ENCODE results near the gene DPPA4.
"Not testable (repeated sequence)": the region's sequence is repeated elsewhere in the genome, so short reads cannot be mapped to it uniquely, and the experiment has no call there.

DPPA4 gene, protein sequence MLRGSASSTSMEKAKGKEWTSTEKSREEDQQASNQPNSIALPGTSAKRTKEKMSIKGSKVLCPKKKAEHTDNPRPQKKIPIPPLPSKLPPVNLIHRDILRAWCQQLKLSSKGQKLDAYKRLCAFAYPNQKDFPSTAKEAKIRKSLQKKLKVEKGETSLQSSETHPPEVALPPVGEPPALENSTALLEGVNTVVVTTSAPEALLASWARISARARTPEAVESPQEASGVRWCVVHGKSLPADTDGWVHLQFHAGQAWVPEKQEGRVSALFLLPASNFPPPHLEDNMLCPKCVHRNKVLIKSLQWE

DNA sequence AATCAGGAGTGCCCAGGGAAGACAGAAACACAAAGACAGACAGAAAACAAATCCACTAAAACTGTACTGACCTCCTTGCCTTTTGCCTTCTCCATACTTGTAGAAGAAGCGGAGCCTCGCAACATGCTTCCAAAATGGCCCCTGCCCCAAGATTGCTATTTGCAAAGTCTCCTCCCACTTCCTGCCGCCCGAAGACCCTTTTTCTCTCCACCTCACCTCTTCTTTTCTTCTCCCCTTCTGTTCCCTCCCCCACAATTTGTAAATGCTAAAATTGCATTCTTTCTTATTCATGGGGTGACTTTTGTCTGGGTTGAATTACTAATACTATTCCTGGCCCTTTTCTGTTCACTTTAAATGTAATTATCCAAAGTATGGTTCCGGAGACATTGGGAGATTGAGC lies at the start of gene DPPA4:
Gene DPPA4, minus strand, starts transcription at position 154 of the 400 bp plus-strand sequence. Its CDS starts 29 bp downstream, at position 125.
- DNase-seq (ENCODE audit: low spot score), result no peak

DNA sequence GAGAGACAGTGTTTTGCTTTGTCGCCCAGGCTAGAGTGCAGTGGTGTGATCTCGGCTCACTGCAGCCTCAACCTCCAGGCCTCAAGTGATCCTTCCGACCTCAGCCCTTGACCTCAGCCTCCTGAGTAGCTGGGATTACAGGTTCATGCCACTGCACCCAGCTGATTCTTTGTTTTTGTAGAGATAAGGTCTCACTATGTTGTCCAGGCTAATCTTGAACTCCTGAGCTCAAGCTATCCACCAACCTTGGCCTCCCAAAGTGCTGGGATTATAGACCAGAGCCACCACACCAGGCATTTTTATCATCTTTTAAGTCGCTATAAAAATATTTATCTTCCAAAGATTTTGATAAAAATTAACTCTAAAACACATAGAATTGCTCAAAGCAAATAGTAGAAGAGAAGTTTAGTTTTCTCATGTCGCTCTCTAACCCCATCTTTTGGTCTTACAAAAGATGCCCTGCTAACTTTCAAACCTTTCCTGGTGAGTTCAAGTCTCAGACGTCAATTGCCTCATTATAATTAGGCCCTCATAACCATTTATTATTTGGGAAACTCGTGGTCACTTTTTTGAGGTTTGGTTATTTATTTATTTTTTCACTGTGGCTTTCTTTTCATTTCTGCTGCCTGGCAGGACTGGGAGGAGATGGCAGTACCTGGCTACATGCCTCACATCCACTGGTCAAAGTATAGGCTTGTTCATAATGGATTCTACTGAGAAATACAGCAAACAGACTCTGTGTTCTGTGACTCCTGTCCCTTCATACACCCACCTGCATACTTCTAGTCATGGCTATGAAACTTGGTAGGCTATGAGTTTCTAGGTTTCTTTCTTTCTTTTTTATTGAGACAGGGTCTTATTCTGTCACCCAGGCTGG lies 48.3 kb upstream of the DPPA4 start:
- DNase-seq (ENCODE audit: low spot score), result no peak

DNA sequence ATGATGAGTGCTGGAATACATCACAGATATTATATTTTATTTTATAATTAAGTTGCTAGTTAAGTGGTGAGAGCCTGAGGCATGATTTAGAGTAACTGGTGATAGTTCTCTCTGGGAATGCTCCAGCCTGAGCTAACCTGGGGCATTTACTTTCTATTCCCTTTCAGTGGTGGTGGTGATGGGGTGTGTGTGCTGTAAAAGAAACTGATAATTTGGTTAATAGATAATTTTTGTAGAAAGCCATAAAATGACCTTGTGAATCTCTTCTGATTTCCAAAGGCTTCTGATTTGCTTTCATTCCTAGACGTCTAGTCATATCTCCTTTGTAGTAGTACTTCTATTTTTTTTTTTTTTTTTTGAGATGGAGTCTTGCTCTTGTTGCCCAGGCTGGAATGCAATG lies 46.8 kb upstream of the DPPA4 start:
- DNase-seq (ENCODE audit: low spot score), result no peak

DNA sequence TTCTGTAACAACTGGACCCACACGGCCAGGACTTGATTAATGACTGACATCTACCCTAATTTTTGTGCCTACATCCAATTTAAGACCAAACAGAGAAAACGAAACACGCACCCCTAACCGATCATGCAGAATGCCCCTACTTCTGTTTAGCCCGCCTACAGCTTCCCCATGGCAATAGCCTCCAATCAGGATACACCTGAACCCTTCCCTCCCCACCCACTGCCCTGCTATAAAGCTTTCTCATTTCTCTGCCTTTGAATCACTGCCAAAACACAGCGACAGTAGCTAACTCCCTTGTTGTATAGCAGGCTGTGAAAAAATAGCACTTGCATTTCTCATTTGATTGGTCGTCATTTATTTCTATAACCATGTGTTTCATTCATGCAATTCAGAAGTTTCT lies 45.2 kb upstream of the DPPA4 start:
- DNase-seq (ENCODE audit: low spot score), result no peak

DNA sequence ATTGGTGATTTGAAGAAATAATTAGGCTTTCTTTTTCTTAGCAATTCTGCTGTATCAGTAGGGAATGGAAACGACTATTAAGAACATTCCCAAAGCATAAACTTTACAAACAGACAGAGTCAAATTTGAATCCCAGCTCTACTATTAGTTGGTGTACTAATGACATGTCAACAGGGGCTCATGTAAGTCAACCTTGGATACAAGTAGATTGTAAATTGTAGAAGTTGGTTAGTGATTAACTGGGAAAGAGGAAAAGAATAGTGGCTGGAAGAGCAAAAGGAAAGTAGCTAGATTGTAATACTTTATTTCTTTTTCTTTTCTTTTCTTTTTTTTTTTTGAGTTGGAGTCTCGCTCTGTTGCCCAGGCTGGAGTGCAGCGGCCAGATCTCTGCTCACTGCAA lies 38.6 kb upstream of the DPPA4 start:
- DNase-seq (ENCODE audit: low spot score), result no peak

DNA sequence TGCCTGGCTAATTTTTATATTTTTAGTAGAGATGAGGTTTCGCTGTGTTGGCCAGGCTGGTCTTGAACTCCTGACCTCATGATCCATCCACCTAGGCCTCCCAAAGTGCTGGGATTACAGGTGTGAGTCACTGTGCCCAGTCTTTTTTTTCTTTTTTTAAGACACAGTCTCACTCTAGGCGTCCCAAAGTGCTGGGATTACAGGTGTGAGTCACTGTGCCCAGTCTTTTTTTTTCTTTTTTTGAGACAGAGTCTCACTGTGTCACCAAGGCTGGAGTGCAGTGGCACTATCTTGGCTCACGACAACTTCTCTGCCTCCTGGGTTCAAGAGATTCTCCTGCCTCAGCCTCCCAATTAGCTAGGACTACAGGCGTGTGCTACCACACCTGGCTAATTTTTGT lies 37.1 kb upstream of the DPPA4 start:
- not testable (repeated sequence) for DNase-seq (ENCODE audit: low spot score)

DNA sequence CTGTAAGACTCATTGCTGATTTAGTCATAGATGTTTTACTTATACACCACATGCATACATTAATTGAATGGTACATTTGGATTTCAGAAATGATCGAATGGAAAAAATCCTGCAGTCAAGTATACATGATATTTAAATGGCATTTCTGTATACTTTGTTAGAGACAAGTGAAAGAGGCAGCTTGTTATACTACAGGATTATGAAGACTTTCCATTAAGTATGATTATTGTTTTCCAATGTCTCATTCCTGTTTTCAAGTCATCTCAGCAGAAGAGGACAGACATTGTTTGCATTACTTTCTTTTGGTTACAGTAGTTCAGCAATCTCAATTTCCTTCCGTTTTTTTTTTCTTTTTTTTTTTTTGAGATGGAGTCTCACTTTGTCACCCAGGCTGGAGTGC lies 36.6 kb upstream of the DPPA4 start:
- DNase-seq (ENCODE audit: low spot score), result no peak

DNA sequence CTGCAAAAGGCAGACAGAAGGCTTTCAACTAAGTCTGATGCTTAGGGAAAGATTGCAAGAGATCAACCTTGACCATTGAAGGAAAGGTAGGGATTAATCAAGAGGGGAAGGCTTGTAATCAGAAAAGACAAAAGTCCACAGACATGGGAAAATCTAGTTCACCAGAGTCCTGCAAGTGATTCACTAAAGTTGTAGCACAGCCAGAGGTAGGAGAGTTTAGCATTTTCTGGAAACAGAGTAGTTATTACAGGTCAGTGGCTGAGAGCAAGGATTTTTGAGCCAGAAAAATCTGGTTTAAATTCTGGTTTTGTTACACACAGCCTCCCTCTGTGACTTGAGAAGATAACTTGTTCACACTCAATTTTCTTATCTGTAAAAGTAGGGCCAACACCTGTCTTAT lies 35.3 kb upstream of the DPPA4 start:
- DNase-seq (ENCODE audit: low spot score), result no peak

DNA sequence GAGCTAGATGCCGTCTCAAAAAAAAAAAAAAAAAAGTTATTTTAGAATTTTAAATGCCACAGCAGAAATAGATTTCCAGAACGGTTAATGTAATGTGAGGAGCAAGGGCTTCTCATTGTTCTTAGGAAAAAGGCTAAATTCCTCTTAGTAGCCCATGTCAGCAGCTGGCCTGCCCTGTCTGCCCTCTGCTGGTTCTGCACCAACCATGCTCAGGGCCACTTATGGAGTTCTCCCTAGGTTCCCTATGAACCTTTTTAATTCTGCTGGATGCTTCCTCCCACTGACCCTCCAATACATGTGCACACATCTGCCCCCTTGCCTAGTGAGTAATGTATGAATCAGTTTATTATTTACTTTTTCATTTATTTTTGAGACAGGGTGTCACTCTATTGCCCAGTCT lies 32.2 kb upstream of the DPPA4 start:
- no peak for DNase-seq (ENCODE audit: low spot score)

DNA sequence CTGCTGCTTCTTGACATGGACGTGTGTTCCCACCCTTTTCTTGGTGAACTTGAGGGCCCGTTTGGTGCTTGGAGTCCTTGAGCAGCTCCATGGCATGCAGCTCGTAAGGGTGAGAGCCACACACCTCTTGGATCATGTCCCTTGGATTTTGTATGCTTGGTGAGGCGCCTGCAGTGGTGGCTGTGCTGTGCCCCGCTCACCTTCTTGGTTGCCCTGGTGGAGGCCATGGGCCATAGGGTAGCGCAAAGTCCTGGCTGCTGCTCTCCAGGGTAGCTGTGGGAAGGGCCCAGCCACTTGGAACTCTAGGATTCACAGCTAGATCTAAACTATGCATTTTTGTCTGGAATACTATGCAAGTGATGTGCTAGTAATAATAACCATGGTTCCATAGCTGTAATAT lies 26.7 kb upstream of the DPPA4 start:
- no peak for DNase-seq (ENCODE audit: low spot score)

DNA sequence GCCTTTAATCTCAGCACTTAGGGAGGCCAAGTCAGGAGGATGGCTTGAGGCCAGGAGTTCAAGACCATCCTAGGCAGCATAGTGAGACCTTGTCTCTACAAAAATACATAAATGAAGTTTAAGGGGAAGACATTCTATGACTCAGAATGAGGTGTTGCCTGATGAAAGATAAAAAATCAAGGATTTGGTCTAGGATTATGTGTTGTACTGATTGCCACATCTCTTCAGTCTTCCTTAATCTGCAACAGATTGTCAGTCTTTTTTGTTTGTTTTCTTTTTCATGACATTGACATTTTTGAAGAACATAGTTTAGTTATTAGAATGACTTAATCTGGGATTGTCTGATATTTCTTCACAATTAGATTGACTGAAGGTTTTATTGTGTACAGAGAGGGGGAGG lies 26.3 kb upstream of the DPPA4 start:
- no peak for DNase-seq (ENCODE audit: low spot score)

DNA sequence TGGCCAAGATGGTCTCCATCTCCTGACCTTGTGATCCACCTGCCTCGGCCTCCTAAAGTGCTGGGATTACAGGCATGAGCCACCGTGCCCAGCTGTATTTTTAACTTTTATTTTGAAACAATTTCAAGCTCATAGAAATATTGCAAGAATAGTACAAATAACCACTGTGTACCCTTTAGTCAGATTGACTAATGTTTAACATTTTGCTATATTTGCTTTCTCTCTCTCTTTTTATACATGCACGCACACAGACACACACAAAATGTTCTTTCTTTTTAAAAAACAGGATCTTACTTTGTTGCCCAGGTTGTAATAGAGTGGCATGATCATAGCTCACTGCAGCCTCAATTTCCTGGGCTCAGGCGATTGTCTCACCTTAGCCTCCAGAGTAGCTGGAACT lies 25.5 kb upstream of the DPPA4 start:
- no peak for DNase-seq (ENCODE audit: low spot score)

DNA sequence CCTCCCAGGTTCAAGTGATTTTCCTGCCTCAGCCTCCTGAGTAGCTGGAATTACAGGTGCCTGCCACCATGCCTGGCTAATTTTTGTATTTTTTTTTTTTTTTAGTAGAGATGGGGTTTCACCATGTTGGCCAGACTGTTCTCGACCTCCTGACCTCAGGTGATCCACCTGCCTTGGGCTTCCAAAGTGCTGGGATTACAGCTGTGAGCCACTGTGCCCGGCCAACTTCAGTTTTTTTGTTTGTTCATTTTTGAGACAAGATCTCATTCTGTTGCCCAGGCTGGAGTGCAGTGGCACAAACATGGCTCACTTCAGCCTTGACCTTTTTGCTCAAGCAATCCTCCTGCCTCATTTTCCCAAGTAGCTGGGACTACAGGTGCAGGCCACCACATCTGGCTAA lies 21.5 kb upstream of the DPPA4 start:
- DNase-seq (ENCODE audit: low spot score), result not testable (repeated sequence)

DNA sequence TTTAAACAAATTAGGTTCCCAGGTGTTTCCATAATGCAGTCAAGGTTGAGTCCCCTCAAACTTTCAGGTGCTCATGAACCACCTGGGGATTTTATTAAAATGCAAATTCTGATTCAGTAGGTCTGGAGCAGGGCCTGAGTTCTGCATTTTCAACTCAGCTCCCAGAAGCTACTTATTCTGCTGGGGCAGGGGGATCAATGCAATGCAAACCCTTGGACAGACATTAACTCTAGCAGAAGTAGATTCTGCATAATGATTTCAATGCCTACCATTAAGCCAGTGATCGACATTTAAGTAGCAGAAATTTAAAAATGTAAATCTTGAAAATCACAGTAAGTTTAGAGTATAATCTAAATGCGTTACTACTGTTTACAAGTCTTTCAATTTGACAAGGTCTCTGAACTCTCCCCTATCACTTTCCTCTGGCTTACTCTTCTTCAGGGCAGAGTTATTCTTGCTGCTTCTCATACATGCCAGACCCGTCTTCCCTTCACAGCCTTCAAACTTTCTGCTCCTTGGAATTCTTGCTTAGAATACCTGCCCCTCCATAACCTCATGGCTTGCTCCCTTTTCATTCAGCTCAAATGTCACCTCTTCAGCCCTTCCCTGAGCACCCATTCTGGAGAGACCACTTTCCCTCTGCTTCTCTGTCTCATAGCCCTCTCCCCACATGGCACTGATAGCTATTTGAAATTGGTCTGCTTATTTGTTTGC lies 19.3 kb upstream of the DPPA4 start:
- DNase-seq (ENCODE audit: low spot score), result no peak

DNA sequence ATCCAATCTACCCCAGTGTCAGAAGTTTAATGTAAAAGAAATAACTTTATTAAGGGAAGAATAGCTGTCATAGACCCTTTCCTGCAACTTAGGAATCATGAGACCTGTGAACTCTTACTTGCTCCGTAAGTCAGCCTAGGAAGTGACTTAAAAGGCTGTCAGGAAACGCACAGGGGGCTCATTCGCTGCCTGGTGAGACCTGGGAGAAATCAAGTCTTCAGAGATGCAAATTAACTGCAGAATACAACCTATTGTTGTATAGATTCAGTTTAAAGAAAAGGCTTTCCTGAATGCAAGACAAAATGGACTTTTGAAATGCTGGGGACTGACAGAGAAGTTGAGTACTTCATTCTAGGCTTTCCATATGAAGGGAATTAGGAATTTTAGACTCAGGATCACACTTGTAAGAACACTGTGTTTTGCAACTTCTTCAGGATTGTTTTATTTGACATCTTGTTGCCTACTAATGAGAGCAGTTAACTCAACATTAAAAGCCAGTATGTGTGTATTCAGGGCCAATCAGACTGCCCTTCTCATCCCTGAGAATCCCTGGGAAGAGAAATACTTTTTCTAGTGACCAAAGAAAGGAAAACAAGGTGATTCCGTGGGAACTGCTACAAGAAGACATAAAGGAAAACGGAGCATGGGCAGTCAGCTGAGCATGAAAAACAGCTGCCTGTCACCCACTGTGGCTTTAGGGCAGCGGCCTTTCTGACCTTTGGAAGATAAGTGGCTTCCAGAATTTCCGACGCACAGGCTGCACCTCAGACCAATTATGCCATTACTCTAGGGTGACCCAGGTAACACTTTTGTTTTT lies 18.5 kb upstream of the DPPA4 start:
- DNase-seq (ENCODE audit: low spot score), result no peak

DNA sequence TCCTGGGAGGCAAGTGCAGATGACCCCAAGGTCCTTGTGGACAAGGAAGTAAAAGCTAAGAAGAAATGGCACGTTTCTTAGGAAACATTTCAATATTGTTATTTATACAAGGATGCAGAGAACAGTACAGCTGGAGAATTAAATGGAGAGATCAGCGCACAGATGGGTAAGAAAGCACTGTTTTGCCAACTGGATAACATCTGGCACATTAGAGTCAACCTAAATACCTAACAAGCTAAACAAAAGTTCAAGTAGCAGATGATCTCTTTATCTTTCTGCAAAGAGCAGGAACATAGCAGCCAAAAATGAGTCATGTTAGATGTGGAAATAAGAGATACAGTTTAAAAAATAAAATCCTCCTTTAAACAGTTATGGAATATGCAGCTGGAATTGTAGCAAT lies 15.7 kb upstream of the DPPA4 start:
- no peak for DNase-seq (ENCODE audit: low spot score)

DNA sequence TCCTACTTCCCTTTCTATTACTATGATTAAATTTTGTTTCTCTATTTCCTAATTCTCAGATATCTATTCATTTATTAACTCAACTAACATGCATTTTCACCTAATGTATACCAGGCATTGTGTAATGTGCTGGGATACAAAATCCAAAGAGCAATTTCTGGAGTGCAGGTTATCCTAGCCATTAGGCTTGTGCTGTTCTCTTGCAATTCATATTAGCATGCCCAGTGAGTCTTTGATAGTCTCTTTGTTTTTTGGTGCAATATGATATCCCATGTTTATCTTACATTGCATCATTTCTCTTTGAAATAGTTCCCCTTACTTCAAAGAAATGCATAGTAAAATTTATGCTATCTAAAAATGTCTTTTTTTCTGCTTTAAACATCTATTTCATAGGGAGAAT lies 13.9 kb upstream of the DPPA4 start:
- no peak for DNase-seq (ENCODE audit: low spot score)

DNA sequence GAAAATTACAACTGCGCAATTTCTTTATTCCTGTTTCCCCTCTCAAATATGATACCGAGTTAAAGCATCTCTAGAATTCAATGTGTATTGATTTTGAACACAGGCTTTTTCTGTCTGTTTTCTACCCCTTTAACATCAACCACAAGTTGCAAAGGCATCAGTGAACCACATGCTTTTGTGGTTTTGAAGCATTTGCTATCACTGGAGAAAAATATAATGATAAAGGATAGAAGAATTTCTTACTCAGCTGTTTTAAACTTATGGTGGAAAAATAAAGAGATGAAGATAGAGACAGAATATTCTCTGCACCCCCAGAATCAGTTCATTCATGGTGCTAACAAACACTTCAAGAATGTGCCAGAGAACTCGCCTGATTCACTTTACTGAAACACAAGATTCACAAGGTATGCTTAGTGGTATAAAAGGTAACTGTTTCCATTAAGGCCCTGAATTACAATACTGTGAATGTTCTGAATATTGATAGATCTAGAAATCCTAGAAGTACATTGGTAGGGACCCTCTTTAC lies 9.5 kb upstream of the DPPA4 start:
- DNase-seq (ENCODE audit: low spot score), result no peak

DNA sequence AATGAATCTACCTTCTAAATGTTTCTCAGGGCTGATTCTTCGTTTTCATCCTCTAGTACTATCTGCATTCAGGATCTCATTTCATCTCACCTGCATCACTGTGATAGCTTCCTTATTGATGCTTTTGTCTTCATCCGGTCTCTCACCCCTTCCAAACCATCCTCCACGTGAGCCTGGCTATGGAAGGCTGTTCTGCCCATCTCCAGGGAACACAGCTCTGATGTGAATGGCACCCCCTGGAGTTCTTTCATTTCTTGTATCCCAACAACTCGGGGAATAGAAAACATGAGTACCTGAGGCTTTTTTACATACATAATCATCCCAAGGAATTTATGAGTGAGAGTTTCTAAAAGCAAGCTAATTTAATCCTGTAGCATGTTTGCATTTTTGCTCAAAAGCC lies 8.8 kb upstream of the DPPA4 start:
- no peak for DNase-seq (ENCODE audit: low spot score)

DNA sequence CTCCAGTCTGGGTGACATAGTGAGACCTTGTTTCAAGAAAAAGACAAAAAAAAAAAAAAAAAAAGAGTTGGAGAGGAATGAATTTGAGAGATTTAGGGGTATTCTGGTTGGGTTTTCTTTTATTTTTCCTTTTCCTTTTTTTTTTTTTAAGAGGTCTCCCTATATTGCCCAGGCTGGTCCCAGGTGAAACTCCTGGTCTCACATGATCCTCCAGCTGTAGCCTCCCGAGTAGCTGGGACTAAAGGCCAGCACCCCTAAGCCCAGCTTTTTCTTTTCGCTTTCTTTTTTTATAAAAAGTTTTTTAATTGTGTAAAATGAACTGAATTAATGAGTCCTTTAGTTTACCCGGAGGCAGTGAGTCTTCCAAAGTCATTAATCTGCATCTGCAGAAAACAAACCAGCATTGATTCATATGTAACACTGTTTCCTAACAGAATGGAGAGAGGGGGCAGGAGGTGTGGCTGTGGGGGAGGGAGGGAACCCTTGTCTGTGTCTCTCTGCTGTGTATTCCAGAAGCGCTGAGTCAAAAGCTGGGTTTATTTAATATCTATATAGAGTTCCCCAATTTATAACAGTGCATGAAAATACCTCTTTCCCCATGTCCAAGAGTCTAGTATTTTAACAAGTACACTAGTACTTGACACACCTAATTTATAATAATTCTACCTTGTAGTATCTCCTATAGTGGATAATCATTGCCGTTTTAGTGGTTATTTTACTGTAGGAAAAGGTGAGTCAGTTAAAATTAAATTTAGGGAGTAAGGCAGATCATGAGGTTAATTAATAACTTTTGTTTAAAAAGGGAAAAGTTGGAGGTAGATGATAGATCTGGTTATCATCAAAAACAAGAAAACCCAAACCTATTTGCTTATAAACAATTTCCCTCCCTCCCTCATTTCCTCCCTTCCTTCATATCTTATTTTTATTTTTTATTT lies 2.6 kb upstream of the DPPA4 start:
- no peak for DNase-seq (ENCODE audit: low spot score)

DNA sequence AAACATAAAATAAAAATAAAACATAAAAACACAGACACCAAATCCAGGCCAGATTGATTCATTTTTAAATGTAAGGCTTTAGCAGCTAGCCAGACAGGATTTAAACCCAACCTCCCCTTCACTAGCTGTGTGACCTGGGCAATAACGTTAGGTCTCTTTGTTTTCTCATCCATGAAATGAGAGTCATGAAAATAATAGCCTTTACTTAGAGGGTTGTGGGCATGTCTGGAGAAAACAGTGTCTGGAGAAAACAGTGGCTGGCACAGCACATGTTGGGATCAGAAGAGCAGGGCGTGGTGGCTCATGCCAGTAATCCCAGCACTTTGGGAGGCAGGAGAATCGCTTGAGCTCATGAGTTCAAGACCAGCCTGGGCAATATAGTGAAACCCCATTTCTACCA lies 1.9 kb upstream of the DPPA4 start:
- DNase-seq (ENCODE audit: low spot score), result no peak

All from GM03348 (cell line).